Adipocyte (in vitro differentiated cells): ENCODE measurements around the gene SEM1.
"Not testable (repeated sequence)": the region's sequence is repeated elsewhere in the genome, so short reads cannot be mapped to it uniquely, and the experiment has no call there.

Experiments used
- DNase-seq: peaks from one replicate; pipeline ENCODE4 v3.0.0-alpha.2; 2015; ENCODE audit warnings: low read depth
- H3K27me3 ChIP-seq: replicated peaks from 2 replicates; pipeline ENCODE4 v1.7.0; 2013; ENCODE audit warnings: mild to moderate bottlenecking, low read length, moderate library complexity; ENCODE audit not compliant: control insufficient read depth, insufficient read depth
- H3K36me3 ChIP-seq: 2 replicates; pipeline ENCODE4 v1.7.0; 2013; ENCODE audit warnings: low read length, mild to moderate bottlenecking, moderate library complexity; ENCODE audit not compliant: control insufficient read depth, insufficient read depth, severe bottlenecking
- H3K4me1 ChIP-seq: 2 replicates; pipeline ENCODE4 v1.7.0; 2013; ENCODE audit warnings: mild to moderate bottlenecking, low read length, moderate library complexity; ENCODE audit not compliant: control insufficient read depth, insufficient read depth
- H3K4me3 ChIP-seq: 2 replicates; pipeline ENCODE4 v1.7.0; 2013; ENCODE audit warnings: mild to moderate bottlenecking, low read length, moderate library complexity
- H3K9ac ChIP-seq: 2 replicates; pipeline ENCODE4 v1.7.0; 2013; ENCODE audit warnings: mild to moderate bottlenecking, low read length, moderate library complexity
- H3K9me3 ChIP-seq: 2 replicates; pipeline ENCODE4 v1.7.0; 2013; ENCODE audit warnings: mild to moderate bottlenecking, low read length, moderate library complexity; ENCODE audit not compliant: control insufficient read depth

SEM1 gene

GRCh38 chr7:96709381-96710228 lies at the start of gene SEM1:
SEM1 (minus strand) TSS chr7:96709846; CDS start chr7:96709763, 83 bp downstream.
- Histone ChIP-seq H3K4me3 (peak within 1 kb of the TSS; percentile 100), H3K27me3 (no peaks in the 10 kb centered on the region), H3K4me1 (peaks cover 20% of the 10 kb centered on the region), H3K36me3 (peaks cover 3% of the 10 kb centered on the region), H3K9ac (peak within 1 kb of the TSS; percentile 97), H3K9me3 (peaks cover 6% of the 10 kb centered on the region)
- DNase-seq, result peak; percentile 94

GRCh38 chr7:96757880-96758279 lies 48.2 kb upstream of the SEM1 start:
- H3K36me3 ChIP-seq, H3K9me3 ChIP-seq, H3K4me3 ChIP-seq, H3K27me3 ChIP-seq, H3K4me1 ChIP-seq, DNase-seq, H3K9ac ChIP-seq: not testable (repeated sequence)

DNA sequence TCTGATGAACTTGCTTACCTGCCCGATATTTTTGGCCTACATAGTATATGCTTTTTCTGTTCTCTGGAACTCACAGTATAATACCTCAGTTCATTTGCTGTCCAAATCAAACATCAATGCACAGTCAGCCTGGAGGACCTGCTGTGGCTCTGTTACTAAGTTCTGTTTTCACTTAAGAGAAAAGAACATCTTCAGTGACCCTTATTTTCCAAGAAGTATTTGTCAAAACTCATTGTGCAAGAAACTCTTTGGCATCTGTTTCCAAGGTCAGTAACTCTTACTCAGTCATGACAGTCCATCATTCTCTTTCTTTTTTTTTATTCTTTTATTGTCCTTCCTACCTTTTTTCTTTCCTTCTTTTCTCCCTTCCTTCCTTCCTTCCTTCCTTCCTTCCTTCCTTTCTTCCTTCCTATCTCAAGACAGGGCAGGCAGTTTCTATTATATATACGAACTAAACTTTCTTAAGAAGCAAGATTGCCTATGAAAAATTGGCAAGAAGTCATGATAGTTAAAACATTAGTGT lies 37.8 kb upstream of the SEM1 start:
- no peak overlapping the region for H3K9ac ChIP-seq
- H3K4me1 ChIP-seq, result no peaks in the 10 kb centered on the region
- no peak overlapping the region for H3K4me3 ChIP-seq
- no peaks in the 10 kb centered on the region for H3K9me3 ChIP-seq
- DNase-seq, result peak; percentile 51
- no peaks in the 10 kb centered on the region for H3K27me3 ChIP-seq
- H3K36me3 ChIP-seq, result no peaks in the 10 kb centered on the region

GRCh38 chr7:96740130-96740529 lies 30.5 kb upstream of the SEM1 start:
- H3K4me3 ChIP-seq, result no peak overlapping the region
- no peaks in the 10 kb centered on the region for H3K4me1 ChIP-seq
- no peak for DNase-seq
- peaks cover 5% of the 10 kb centered on the region for H3K27me3 ChIP-seq
- H3K36me3 ChIP-seq, result no peaks in the 10 kb centered on the region
- H3K9ac ChIP-seq, result no peak overlapping the region
- no peaks in the 10 kb centered on the region for H3K9me3 ChIP-seq

GRCh38 chr7:96739609-96740008 lies 30.0 kb upstream of the SEM1 start:
- H3K4me1 ChIP-seq, result no peaks in the 10 kb centered on the region
- peaks cover 5% of the 10 kb centered on the region for H3K27me3 ChIP-seq

GRCh38 chr7:96739167-96739566 lies 29.5 kb upstream of the SEM1 start:
- no peaks in the 10 kb centered on the region for H3K4me1 ChIP-seq
- no peak overlapping the region for H3K4me3 ChIP-seq
- H3K36me3 ChIP-seq, result no peaks in the 10 kb centered on the region
- H3K9me3 ChIP-seq, result no peaks in the 10 kb centered on the region
- peaks cover 5% of the 10 kb centered on the region for H3K27me3 ChIP-seq
- DNase-seq, result no peak
- H3K9ac ChIP-seq, result no peak overlapping the region

More at GRCh38 chr7:96739609-96740008, 30.0 kb upstream of the SEM1 start:
- H3K4me3 ChIP-seq, result no peak overlapping the region
- no peaks in the 10 kb centered on the region for H3K36me3 ChIP-seq
- no peaks in the 10 kb centered on the region for H3K9me3 ChIP-seq
- DNase-seq, result no peak
- no peak overlapping the region for H3K9ac ChIP-seq

GRCh38 chr7:96738705-96739104 lies 29.1 kb upstream of the SEM1 start:
- Histone ChIP-seq H3K4me3 (no peak overlapping the region), H3K9me3 (no peaks in the 10 kb centered on the region), H3K4me1 (no peaks in the 10 kb centered on the region), H3K9ac (no peak overlapping the region), H3K36me3 (no peaks in the 10 kb centered on the region), H3K27me3 (peaks cover 5% of the 10 kb centered on the region)
- DNase-seq, result no peak

DNA sequence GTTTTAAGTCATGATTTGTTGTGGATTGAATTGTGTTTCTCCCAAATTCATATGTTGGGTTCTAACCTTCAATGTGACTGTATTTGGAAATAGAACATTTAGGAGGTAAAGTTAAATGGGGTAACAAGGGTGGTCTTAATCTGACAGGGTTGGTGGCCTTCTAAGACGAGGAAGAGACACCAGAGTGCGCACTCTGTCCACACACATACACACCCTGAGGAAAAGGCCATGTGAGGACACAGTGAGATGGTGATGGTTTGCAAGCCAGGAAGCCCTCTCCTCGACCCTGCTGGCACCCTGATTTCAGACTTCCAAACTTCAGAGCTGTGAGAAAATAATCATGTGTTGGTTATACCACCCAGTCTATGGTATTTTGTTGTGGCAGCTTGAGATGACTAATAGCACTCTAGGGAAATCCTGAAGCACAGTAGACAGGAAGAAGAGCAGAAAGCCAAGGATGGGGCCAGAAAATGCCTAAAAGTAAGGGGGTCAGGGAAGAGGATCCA lies 28.0 kb upstream of the SEM1 start:
- Histone ChIP-seq H3K9ac (no peak overlapping the region), H3K4me3 (no peak overlapping the region), H3K9me3 (no peaks in the 10 kb centered on the region), H3K36me3 (no peaks in the 10 kb centered on the region), H3K27me3 (peaks cover 5% of the 10 kb centered on the region), H3K4me1 (no peaks in the 10 kb centered on the region)
- DNase-seq, result no peak

DNA sequence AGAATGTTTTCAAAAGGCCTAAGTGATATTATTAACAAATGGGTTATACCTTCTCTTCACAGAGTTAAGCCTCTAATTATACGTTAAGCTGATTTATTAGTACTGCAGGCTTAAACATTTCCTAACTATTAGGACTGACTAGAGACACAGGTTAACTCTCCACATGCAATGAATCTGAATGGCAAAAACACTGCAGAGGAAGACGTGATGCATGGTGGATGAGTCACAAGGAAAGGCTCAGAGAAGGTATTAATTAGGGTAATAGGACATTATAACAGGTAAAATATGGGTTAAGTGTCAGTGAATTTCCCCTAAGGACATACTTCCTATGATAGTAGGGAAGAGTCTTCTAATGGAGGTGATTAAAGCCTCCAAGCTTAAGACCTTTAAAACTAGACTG lies 24.7 kb upstream of the SEM1 start:
- Histone ChIP-seq H3K36me3 (no peaks in the 10 kb centered on the region), H3K4me3 (no peak overlapping the region), H3K9me3 (no peaks in the 10 kb centered on the region), H3K4me1 (no peaks in the 10 kb centered on the region), H3K9ac (no peak overlapping the region), H3K27me3 (no peaks in the 10 kb centered on the region)
- no peak for DNase-seq

DNA sequence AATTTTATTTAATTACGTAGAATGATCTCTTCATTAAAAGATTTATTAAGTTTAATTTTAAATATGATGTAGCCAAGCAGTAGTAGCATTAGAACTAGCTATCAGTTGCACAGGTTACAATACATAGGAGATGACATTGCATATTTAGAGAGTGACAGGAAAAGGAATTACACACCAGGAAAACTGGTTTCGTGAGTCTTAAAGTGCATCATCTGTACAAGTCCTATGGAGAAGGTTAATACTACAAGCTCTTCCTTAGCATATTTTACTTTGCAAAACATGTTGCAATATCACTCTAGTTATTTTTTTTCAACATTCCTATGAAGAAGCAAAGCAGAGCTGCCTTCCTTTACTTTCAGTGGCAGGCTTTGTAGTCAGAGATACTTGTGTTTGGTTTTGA lies 20.2 kb upstream of the SEM1 start:
- no peaks in the 10 kb centered on the region for H3K36me3 ChIP-seq
- no peaks in the 10 kb centered on the region for H3K4me1 ChIP-seq
- peak; percentile 44 for DNase-seq
- H3K9me3 ChIP-seq, result no peaks in the 10 kb centered on the region
- H3K4me3 ChIP-seq, result no peak overlapping the region
- no peaks in the 10 kb centered on the region for H3K27me3 ChIP-seq
- H3K9ac ChIP-seq, result no peak overlapping the region

- Histone ChIP-seq H3K36me3 (no peaks in the 10 kb centered on the region), H3K4me1 (no peaks in the 10 kb centered on the region), H3K4me3 (no peak overlapping the region), H3K9ac (no peak overlapping the region), H3K27me3 (no peaks in the 10 kb centered on the region), H3K9me3 (no peaks in the 10 kb centered on the region)
- no peak for DNase-seq
Observed at GRCh38 chr7:96728139-96728538, 18.5 kb upstream of the SEM1 start.
